ENCODE data around the gene DLG1. TPM values are rescaled to one million over a fixed set of nuclear protein-coding genes. Genes with fewer than 3 reads are reported as not detected.

DLG1 gene
- polyA plus RNA-seq, 1 donor from 2014 or later, result 43.9 TPM

DNA sequence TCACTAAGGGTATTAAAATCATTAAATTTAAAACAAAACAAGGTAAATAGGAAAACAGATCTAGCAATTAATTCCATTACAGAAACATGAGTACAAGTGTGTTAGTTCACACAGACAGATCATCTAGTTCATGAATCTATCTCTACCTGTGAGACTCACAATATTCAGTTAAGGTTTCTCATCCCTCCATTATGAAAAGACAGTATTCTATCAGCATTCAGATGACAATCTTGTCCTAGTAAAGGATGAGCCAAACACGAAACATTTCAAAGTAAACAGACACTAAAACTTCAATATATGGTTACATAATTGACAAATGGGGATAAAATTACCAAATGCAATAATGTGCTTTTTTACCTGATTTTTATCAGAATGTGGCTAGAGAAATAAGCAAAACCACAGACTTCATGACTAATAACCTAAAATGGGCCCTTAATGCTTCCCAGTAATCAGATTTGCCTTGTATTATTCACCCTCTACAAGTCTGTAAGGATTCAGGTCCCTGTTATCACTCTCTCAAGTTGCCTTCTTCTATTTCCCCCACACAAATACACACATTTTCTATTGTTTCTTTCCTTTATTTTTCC is 126.8 kb downstream of the DLG1 start:
- Histone ChIP-seq H3K4me3 (ENCODE audit: low read length) (no peak overlapping the region), H4K20me1 (ENCODE audit: insufficient read depth) (no peaks in the 10 kb centered on the region), H3F3A (ENCODE audit: insufficient read depth, low read length, poor library complexity, severe bottlenecking) (no peaks in the 10 kb centered on the region), H3K4me2 (ENCODE audit: low read length) (no peak overlapping the region), H3K79me2 (replicated peaks; ENCODE audit: insufficient read depth, low read length) (peaks cover 29% of the 10 kb centered on the region), H3K9me3 (ENCODE audit: low read length) (no peaks in the 10 kb centered on the region), H3K9me2 (ENCODE audit: insufficient read depth, low read length) (no peaks in the 10 kb centered on the region), H3K27ac (ENCODE audit: low read length) (no peak overlapping the region), H3K9ac (ENCODE audit: low read length) (no peak overlapping the region), H2AFZ (ENCODE audit: low read depth, low read length) (no peak overlapping the region), H3K36me3 (ENCODE audit: insufficient read depth, low read length) (no peaks in the 10 kb centered on the region), H3K27me3 (ENCODE audit: insufficient read depth, low read depth, low read length) (no peaks in the 10 kb centered on the region)
- TF ChIP-seq, protein P1, sequence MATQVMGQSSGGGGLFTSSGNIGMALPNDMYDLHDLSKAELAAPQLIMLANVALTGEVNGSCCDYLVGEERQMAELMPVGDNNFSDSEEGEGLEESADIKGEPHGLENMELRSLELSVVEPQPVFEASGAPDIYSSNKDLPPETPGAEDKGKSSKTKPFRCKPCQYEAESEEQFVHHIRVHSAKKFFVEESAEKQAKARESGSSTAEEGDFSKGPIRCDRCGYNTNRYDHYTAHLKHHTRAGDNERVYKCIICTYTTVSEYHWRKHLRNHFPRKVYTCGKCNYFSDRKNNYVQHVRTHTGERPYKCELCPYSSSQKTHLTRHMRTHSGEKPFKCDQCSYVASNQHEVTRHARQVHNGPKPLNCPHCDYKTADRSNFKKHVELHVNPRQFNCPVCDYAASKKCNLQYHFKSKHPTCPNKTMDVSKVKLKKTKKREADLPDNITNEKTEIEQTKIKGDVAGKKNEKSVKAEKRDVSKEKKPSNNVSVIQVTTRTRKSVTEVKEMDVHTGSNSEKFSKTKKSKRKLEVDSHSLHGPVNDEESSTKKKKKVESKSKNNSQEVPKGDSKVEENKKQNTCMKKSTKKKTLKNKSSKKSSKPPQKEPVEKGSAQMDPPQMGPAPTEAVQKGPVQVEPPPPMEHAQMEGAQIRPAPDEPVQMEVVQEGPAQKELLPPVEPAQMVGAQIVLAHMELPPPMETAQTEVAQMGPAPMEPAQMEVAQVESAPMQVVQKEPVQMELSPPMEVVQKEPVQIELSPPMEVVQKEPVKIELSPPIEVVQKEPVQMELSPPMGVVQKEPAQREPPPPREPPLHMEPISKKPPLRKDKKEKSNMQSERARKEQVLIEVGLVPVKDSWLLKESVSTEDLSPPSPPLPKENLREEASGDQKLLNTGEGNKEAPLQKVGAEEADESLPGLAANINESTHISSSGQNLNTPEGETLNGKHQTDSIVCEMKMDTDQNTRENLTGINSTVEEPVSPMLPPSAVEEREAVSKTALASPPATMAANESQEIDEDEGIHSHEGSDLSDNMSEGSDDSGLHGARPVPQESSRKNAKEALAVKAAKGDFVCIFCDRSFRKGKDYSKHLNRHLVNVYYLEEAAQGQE (IDR thresholded peaks at IDR 0.05; ENCODE audit: borderline replicate concordance), result no peak
- TF ChIP-seq, protein P2, sequence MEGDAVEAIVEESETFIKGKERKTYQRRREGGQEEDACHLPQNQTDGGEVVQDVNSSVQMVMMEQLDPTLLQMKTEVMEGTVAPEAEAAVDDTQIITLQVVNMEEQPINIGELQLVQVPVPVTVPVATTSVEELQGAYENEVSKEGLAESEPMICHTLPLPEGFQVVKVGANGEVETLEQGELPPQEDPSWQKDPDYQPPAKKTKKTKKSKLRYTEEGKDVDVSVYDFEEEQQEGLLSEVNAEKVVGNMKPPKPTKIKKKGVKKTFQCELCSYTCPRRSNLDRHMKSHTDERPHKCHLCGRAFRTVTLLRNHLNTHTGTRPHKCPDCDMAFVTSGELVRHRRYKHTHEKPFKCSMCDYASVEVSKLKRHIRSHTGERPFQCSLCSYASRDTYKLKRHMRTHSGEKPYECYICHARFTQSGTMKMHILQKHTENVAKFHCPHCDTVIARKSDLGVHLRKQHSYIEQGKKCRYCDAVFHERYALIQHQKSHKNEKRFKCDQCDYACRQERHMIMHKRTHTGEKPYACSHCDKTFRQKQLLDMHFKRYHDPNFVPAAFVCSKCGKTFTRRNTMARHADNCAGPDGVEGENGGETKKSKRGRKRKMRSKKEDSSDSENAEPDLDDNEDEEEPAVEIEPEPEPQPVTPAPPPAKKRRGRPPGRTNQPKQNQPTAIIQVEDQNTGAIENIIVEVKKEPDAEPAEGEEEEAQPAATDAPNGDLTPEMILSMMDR (IDR thresholded peaks at IDR 0.05; ENCODE audit: poor library complexity, severe bottlenecking), result no peak
- TF ChIP-seq TAF1 (IDR thresholded peaks at IDR 0.05; ENCODE audit: low read depth), result no peak
- no peak for TF ChIP-seq SMC3 (conservative IDR thresholded peaks at IDR 0.05; ENCODE audit: poor library complexity)
- TF ChIP-seq POLR2AphosphoS5 (IDR thresholded peaks at IDR 0.05), result no peak
- TF ChIP-seq MXI1 (conservative IDR thresholded peaks at IDR 0.05; ENCODE audit: poor library complexity, severe bottlenecking), result no peak
- no peak for TF ChIP-seq EP300 (conservative IDR thresholded peaks at IDR 0.05; ENCODE audit: poor library complexity, severe bottlenecking)
- no peak for TF ChIP-seq EZH2 (IDR thresholded peaks at IDR 0.05; ENCODE audit: borderline replicate concordance, insufficient read depth, low read length, poor library complexity, severe bottlenecking)
- no peak for TF ChIP-seq RAD21 (conservative IDR thresholded peaks at IDR 0.05)

DNA sequence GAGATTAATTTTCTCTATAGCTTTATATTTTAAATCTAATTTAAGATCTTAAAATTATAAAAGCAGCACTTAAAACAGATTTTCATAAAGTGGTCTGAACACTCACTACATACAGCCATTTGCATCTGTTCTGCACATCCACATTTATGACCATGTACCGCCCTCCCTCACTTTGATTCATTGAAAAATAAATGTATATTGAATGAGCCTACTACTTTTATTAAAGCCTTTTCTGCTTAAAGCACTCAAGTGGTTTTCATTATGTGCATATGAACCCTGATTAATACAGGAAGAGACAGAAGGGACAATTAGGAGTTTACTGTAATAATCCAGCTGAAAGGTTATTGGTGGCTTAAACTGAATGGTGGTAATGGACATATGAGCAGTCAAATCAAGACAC is 129.4 kb downstream of the DLG1 start:
- H3K27ac ChIP-seq (ENCODE audit: low read length), result peak overlapping the region; percentile 85
- H3K27me3 ChIP-seq (ENCODE audit: insufficient read depth, low read depth, low read length), result no peaks in the 10 kb centered on the region
- no peaks in the 10 kb centered on the region for H4K20me1 ChIP-seq (ENCODE audit: insufficient read depth)
- H3K36me3 ChIP-seq (ENCODE audit: insufficient read depth, low read length), result no peaks in the 10 kb centered on the region
- peaks cover 29% of the 10 kb centered on the region for H3K79me2 ChIP-seq (replicated peaks; ENCODE audit: insufficient read depth, low read length)
- H3F3A ChIP-seq (ENCODE audit: insufficient read depth, low read length, poor library complexity, severe bottlenecking), result no peaks in the 10 kb centered on the region
- peak overlapping the region; percentile 65 for H3K4me2 ChIP-seq (ENCODE audit: low read length)
- TF ChIP-seq EZH2 (IDR thresholded peaks at IDR 0.05; ENCODE audit: borderline replicate concordance, insufficient read depth, low read length, poor library complexity, severe bottlenecking), result no peak
- TF ChIP-seq, protein P2 (IDR thresholded peaks at IDR 0.05; ENCODE audit: poor library complexity, severe bottlenecking), result no peak
- no peak for TF ChIP-seq EP300 (conservative IDR thresholded peaks at IDR 0.05; ENCODE audit: poor library complexity, severe bottlenecking)
- no peak for TF ChIP-seq SMC3 (conservative IDR thresholded peaks at IDR 0.05; ENCODE audit: poor library complexity)
- TF ChIP-seq POLR2AphosphoS5 (IDR thresholded peaks at IDR 0.05), result no peak
- TF ChIP-seq TAF1 (IDR thresholded peaks at IDR 0.05; ENCODE audit: low read depth), result no peak
- H3K9me3 ChIP-seq (ENCODE audit: low read length), result no peaks in the 10 kb centered on the region
- H3K4me3 ChIP-seq (ENCODE audit: low read length), result peak overlapping the region; percentile 21
- H2AFZ ChIP-seq (ENCODE audit: low read depth, low read length), result peak overlapping the region; percentile 29
- peak overlapping the region; percentile 53 for H3K9ac ChIP-seq (ENCODE audit: low read length)
- H3K9me2 ChIP-seq (ENCODE audit: insufficient read depth, low read length), result no peaks in the 10 kb centered on the region

All from neural cell (in vitro differentiated cells).